Stimulated activated CD4-positive, alpha-beta T cell treated with anti-CD3 and anti-CD28 coated beads, Interleukin-15, amount 100 ng/mL, for 24 hours (primary cell): ENCODE measurements around the gene HLA-DQB2.

ENCODE experiments used
- DNase-seq: peaks from one replicate; pipeline ENCODE4 v3.0.0-alpha.2; 2020

Gene HLA-DQB2

DNA sequence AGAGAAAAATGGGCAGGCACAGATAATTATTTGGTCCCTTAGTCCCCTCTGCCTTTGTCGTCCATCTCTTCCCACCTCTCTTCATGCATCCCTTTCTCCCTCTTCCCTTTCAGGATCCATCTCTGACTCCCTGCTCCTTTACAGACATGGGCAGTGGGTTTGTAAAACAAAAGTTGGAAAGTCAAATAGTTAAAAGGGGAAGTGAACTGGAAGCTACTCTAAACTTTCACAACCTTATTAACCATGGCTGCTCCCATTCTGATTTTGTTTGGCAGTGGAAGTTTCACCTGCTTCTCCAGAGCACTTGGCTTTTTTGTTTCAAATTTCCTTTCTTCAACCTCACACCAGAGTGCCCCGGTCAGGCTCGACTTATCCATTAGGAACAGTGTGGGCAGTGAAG is 21.0 kb downstream of the HLA-DQB2 start:
- no peak for DNase-seq

DNA sequence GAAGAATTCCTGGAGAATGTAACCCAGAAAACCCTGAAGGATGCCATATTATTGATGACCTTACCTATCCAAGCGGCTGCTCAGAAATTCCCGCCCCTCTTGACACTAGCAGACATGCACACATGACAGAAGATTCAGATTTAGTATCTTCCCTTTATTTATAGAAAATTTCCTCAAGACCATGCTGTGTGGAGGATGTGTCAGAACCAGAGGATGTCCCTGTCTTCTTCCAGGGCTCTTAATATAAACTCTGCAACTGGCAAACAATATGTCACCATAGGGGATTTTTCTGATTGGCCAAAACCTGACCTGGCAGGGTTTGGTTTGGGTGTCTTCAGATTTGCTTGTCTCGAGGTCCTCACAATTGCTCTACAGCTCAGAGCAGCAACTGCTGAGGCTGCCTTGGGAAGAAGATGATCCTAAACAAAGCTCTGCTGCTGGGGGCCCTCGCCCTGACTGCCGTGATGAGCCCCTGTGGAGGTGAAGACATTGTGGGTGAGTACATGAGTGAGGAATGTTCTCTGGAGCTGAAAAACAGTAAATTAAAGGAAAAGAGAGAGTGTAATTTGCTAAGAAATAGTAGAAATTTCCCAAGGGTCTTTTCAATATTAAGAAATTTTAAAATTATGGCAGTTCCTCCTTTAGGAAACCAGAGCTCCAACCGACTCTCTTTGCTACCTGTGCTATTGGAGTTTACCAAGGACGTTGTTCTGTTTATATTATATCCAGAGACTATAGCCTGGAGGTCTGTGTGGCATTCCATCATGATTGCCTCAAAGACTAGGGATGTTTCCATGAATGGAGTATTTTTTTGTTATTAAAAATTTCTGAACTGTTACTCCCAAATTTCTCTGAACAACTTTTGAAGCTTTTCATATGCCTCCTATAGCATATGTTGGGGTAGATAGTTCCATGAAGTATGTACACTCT is 22.0 kb downstream of the HLA-DQB2 start, which contains the start of gene HLA-DQA2:
Gene HLA-DQA2, plus strand, starts transcription at position 361 of the 930 bp plus-strand sequence. Its CDS starts 53 bp downstream, at position 414.
- DNase-seq = no peak

DNA sequence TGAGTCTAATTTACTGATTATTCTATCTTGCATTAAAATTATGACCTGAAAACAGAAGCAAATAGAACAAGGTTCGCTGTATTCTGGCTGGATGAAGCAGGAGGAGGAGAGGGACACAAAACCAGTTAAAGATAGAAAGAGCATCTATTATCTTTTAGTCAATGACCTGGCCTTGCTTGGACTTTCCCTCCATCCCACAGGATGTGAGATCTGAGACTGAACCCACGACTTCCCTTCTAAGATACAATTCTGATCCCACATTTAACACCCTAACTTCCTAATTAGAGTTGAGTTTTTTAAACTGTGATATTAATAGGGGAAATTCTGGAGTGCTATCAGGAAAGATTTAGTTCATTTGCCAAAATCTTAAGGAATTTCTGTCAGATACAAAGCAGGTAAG is 25.2 kb downstream of the HLA-DQB2 start:
- DNase-seq = no peak

GRCh38 chr6:32718879-32719278 is 44.5 kb downstream of the HLA-DQB2 start:
- DNase-seq = peak; percentile 4

- DNase-seq = no peak
Measured at GRCh38 chr6:32716396-32716795, 46.9 kb downstream of the HLA-DQB2 start.

DNA sequence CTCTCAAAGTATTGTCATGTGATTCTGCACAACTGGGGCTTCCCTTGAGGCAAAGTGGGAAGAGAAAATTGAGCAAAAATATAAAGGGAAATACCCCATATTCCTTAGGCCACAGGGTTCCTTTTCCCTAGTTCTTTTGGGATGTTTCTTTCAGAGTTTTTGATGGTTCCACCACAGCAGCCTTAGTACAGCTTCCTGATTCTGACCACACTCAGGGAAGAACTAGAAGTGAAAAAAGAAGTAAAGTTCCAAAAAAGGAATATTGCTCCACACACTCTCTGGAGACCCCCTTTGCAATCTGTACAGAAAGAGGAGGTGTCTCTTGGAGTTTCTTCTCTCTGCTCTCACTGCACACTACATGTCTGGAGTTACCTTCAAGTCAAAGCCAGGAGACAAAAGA is 50.1 kb downstream of the HLA-DQB2 start:
- DNase-seq = no peak

GRCh38 chr6:32709625-32710024 is 53.7 kb downstream of the HLA-DQB2 start:
- DNase-seq = no peak
